Brain microvascular endothelial cell (primary cell): ENCODE data around the gene EPHB2.

ENCODE experiments used
- DNase-seq: peaks from one replicate; pipeline ENCODE4 v3.0.0-alpha.2; 2020
- H3K27ac ChIP-seq: fragments of 250-450 bp; sonication (Bioruptor Pico); 2 replicates; pipeline ENCODE4 v1.5.1; 2020; ENCODE audit warnings: mild to moderate bottlenecking, moderate library complexity
- H3K27me3 ChIP-seq: fragments of 250-450 bp; sonication (Bioruptor Pico); replicated peaks from 2 replicates; pipeline ENCODE4 v1.5.1; 2020; ENCODE audit warnings: mild to moderate bottlenecking
- H3K36me3 ChIP-seq: fragments of 250-450 bp; sonication (Bioruptor Pico); replicated peaks from 2 replicates; pipeline ENCODE4 v1.5.1; 2020; ENCODE audit warnings: mild to moderate bottlenecking
- H3K4me3 ChIP-seq: 2 replicates; pipeline ENCODE4 v1.5.1; 2011; ENCODE audit warnings: low read depth, mild to moderate bottlenecking, control low read depth, low read length, moderate library complexity
- in situ Hi-C: cut with HindIII; loops from 2 replicates; pipeline ENCODE4 v1.10.0; 2017; ENCODE audit warnings: low sequenced_read_pairs, low pct_ligation_motif_present
- TF ChIP-seq, protein P1 (sequence below): IDR thresholded peaks from 2 replicates; pipeline ENCODE4 v1.5.1; 2011; ENCODE audit warnings: low read depth, mild to moderate bottlenecking, moderate library complexity, low read length, control low read depth, inconsistent platforms; ENCODE audit errors: missing control alignments

Gene EPHB2

GRCh38 chr1:22760455-22760854, 49.8 kb downstream of the EPHB2 start:
- no peaks in the 10 kb centered on the region for H3K36me3 ChIP-seq
- no peaks in the 10 kb centered on the region for H3K27me3 ChIP-seq
- no peak for DNase-seq
- in situ Hi-C loops, result no loop called here
- H3K4me3 ChIP-seq, result no peak overlapping the region
- H3K27ac ChIP-seq, result no peak overlapping the region
- TF ChIP-seq, protein P1, sequence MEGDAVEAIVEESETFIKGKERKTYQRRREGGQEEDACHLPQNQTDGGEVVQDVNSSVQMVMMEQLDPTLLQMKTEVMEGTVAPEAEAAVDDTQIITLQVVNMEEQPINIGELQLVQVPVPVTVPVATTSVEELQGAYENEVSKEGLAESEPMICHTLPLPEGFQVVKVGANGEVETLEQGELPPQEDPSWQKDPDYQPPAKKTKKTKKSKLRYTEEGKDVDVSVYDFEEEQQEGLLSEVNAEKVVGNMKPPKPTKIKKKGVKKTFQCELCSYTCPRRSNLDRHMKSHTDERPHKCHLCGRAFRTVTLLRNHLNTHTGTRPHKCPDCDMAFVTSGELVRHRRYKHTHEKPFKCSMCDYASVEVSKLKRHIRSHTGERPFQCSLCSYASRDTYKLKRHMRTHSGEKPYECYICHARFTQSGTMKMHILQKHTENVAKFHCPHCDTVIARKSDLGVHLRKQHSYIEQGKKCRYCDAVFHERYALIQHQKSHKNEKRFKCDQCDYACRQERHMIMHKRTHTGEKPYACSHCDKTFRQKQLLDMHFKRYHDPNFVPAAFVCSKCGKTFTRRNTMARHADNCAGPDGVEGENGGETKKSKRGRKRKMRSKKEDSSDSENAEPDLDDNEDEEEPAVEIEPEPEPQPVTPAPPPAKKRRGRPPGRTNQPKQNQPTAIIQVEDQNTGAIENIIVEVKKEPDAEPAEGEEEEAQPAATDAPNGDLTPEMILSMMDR, result no peak

DNA sequence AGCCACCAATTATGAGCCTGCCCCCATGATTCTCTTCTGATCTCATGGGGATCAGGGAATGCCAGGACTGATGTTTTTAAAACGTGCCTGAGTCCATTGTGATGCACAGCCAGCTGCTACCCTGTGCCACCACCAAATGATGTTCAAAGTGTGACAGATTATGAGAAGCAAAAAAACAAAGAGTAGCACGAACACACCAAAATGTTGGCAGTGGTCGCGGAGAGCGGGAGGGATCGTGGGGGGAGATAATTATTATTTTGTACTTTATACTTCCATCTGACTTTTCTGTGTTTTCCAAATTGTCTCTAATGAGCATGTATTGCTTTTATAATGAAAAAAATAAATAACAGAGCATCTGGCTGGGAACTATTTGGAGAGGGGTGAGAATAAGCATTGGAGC, 50.5 kb downstream of the EPHB2 start:
- DNase-seq, result no peak
- Histone ChIP-seq H3K4me3 (no peak overlapping the region), H3K36me3 (no peaks in the 10 kb centered on the region), H3K27ac (no peak overlapping the region), H3K27me3 (no peaks in the 10 kb centered on the region)
- in situ Hi-C loops, result no loop called here
- TF ChIP-seq, protein P1, result no peak

- TF ChIP-seq, protein P1, result no peak
- in situ Hi-C loops, result no loop called here
- Histone ChIP-seq H3K36me3 (no peaks in the 10 kb centered on the region), H3K27me3 (no peaks in the 10 kb centered on the region), H3K27ac (no peak overlapping the region), H3K4me3 (no peak overlapping the region)
- no peak for DNase-seq
These were observed 51.2 kb downstream of the EPHB2 start for GRCh38 chr1:22761821-22762220.

- H3K27me3 ChIP-seq, result no peaks in the 10 kb centered on the region
- TF ChIP-seq, protein P1, result no peak
- no peaks in the 10 kb centered on the region for H3K36me3 ChIP-seq
- in situ Hi-C loops, result no loop called here
- no peak overlapping the region for H3K4me3 ChIP-seq
- no peak for DNase-seq
- no peak overlapping the region for H3K27ac ChIP-seq
These were observed 53.0 kb downstream of the EPHB2 start for GRCh38 chr1:22763487-22764200.

DNA sequence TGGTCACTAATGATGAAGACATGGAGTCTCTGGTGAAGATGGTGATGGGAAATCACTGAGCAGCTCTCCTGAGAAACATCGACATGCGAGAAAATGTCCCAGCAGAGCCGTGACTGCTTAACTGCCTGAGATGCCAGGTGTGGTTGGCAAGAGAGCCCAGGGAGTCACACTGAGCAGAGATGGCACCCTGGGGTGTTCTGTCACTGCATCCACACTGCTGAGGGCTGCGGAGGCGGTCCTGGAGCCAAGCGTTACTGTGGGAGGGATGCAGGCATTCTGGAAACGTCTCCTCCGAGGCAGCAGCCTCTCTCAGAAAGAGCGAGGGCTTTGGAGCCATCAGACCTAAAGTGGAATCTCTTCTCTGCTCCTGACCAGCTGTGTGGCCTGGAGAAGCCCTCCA, 57.2 kb downstream of the EPHB2 start:
- TF ChIP-seq, protein P1, result no peak
- Histone ChIP-seq H3K27ac (no peak overlapping the region), H3K4me3 (no peak overlapping the region), H3K36me3 (no peaks in the 10 kb centered on the region), H3K27me3 (no peaks in the 10 kb centered on the region)
- in situ Hi-C loops, result no loop called here
- no peak for DNase-seq

DNA sequence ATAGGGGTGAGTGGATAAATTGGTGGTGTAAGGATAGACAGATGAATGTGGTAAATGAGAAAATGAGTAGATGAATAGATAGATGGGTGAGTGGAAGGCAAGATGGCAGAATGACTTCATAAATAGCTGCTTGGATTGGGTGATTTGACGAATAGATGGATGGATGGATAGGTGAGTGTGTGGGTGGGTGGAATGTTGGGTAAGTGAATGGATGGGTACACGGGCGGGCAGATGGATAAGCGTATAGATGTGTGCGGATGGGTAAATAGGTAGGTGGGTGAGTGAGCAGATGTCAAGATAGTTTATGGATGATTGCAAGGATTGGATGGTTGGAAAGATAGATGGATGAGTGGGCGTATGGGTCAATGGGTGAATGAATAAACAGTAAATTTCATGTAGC, 59.3 kb downstream of the EPHB2 start:
- Histone ChIP-seq H3K27me3 (no peaks in the 10 kb centered on the region), H3K27ac (no peak overlapping the region), H3K4me3 (no peak overlapping the region), H3K36me3 (no peaks in the 10 kb centered on the region)
- DNase-seq, result no peak
- TF ChIP-seq, protein P1, result no peak
- in situ Hi-C loops, result no loop called here
